ENCODE measurements around the gene MAP7. TPM values are rescaled to one million over a fixed set of nuclear protein-coding genes. Genes with fewer than 3 reads are reported as not detected.
"Not testable (repeated sequence)": the region's sequence is repeated elsewhere in the genome, so short reads cannot be mapped to it uniquely, and the experiment has no call there.

Gene MAP7
- total and polyA plus RNA-seq, 2 donors: 3.3 to 10.4 TPM

DNA sequence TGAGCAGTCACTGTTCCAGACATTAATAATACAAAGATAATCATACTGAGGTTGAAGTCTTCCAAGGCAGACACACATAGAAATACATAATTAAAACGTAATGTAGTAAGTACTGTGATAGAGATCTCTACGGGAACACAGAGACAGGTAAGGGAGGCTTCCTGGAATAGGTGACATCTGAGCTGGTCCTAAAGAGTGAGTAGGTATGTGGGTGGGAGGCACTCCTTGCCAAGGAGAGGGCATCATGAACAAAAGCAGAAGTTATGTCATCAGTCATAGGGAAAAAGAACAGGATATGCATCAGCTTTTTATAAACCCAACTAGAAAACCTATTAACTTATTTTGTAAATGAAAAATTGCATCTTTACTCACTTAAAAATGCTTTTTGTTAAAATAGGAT lies 110.0 kb downstream of the MAP7 start:
- H3K27ac ChIP-seq (ENCODE audit: low read depth): no peak overlapping the region
- H3K36me3 ChIP-seq (ENCODE audit: insufficient read depth): no peaks in the 10 kb centered on the region
- no peak for DNase-seq (ENCODE audit: extremely low spot score)
- no peak overlapping the region for H3K4me3 ChIP-seq (ENCODE audit: low read depth, low read length)
- no peaks in the 10 kb centered on the region for H3K4me1 ChIP-seq (ENCODE audit: insufficient read depth)
- WGBS: 78% methylated on average over 2 of the region's 2 CpGs

DNA sequence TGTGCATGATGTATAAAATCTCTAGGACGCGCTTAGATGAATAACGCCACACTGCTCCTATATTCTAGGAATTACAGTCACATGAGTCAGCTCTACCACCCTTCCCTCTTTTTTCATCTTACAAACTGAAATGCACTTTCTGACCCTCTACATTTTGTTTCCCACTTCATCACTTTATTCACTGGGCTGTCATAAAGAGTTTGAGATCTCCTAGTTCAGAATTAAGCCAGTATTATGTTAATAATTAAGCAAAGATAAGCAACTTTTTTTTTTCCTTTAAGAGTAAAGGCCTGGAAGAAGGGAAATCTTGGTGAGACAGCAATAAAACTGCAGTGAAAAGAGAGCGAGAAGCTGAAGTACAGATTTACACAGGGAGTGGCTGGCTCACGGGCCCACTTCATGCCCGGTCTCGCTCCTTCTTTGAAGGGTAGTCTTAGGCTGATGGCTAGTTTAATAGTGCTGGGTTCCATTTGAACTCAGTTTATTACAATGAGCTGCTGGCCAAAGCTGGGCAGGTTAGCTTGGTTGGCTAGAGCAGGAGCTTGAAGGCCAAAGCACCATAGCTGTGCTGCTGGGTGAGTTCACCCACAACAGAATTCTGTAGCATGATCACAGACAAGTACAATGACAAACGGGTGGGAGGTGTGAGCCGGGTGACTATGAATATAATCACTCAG lies 110.6 kb downstream of the MAP7 start:
- Histone ChIP-seq H3K4me3 (ENCODE audit: low read depth, low read length) (no peak overlapping the region), H3K27ac (ENCODE audit: low read depth) (no peak overlapping the region), H3K4me1 (ENCODE audit: insufficient read depth) (no peaks in the 10 kb centered on the region), H3K36me3 (ENCODE audit: insufficient read depth) (no peaks in the 10 kb centered on the region)
- no peak for DNase-seq (ENCODE audit: extremely low spot score)
- WGBS: 77% methylated on average over 9 of the region's 9 CpGs

DNA sequence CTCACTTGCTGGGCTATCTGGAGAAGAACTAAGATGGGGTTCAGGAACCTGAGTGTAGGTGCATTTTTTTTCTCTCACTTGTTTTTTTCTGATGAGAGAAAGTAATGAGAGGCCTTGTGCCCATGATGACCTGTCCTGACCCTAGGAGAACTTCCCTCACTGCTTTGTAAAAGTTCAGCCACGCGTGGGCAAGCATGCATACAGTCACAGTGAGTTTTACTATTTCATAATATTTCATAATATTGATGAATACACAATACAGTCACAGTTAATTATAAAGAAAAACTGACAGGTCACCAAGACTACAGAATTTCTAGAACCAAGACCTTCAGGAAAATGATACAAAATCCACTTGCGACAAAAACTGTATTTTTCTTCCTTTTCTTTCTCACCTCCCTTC lies 111.8 kb downstream of the MAP7 start:
- DNase-seq (ENCODE audit: extremely low spot score): no peak
- WGBS: 69% methylated on average over 3 of the region's 3 CpGs
- no peak overlapping the region for H3K27ac ChIP-seq (ENCODE audit: low read depth)
- H3K4me1 ChIP-seq (ENCODE audit: insufficient read depth): no peaks in the 10 kb centered on the region
- H3K4me3 ChIP-seq (ENCODE audit: low read depth, low read length): no peak overlapping the region
- H3K36me3 ChIP-seq (ENCODE audit: insufficient read depth): no peaks in the 10 kb centered on the region

DNA sequence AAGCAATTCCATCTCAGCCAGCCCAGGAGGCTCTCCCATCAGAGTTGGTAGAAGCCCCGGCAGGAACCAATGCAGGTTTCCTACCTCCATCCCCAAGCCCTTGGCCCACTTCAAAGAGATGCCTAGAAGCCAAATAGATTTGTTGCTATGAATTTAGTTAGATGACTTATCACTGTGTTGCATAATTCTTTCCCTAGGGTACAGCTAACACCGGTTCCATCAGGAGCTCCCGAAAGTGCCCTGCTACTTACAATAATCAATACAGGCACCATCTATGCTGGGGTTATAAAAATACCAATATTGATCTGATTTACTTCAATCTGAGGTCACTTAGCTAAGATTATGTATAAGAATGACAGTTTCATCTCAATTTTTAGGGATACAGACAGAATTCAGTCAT lies 113.0 kb downstream of the MAP7 start:
- no peak overlapping the region for H3K27ac ChIP-seq (ENCODE audit: low read depth)
- no peaks in the 10 kb centered on the region for H3K4me1 ChIP-seq (ENCODE audit: insufficient read depth)
- 90% methylated on average over 3 of the region's 3 CpGs for WGBS
- no peak for DNase-seq (ENCODE audit: extremely low spot score)
- H3K36me3 ChIP-seq (ENCODE audit: insufficient read depth): no peaks in the 10 kb centered on the region
- H3K4me3 ChIP-seq (ENCODE audit: low read depth, low read length): no peak overlapping the region

DNA sequence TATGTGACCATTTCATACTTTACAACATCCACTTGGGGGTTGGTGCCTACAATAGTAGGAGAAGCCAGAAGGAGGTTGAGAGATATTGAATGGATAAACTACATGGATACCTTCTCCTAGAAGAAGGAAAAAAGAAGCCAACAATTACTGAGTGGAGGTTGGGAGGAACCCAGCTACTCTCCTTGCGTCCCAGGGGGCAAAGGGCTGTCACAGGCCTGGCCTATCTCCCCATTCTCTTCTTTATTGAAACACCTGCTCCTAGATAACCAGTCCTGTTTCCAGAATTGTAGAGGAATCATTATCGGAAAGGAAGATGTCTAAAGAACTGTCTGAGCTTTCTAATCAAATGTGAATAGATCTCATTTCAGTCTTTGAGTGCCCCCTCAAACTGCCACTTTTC lies 115.1 kb downstream of the MAP7 start:
- no peaks in the 10 kb centered on the region for H3K4me1 ChIP-seq (ENCODE audit: insufficient read depth)
- no peak overlapping the region for H3K4me3 ChIP-seq (ENCODE audit: low read depth, low read length)
- H3K27ac ChIP-seq (ENCODE audit: low read depth): no peak overlapping the region
- H3K36me3 ChIP-seq (ENCODE audit: insufficient read depth): no peaks in the 10 kb centered on the region
- no peak for DNase-seq (ENCODE audit: extremely low spot score)
- 90% methylated on average over 2 of the region's 2 CpGs for WGBS

DNA sequence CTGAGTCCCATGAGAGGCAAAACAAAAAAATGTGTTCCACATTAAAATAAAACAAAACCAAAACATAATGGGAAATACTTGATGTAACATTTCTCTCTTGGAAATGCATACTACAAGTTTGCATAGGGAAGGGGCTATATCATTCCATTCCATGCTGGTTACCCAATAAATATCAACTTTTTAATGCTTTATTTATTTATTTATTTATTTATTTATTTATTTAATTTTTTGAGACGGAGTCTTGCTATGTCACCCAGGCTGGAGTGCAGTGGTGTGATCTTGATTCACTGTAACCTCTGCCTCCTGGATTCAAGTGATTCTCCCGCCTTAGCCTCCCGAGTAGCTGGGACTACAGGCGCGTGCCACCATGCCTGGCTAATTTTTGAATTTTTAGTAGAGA lies 118.9 kb downstream of the MAP7 start:
- H3K4me3 ChIP-seq (ENCODE audit: low read depth, low read length); H3K27ac ChIP-seq (ENCODE audit: low read depth); H3K36me3 ChIP-seq (ENCODE audit: insufficient read depth); H3K4me1 ChIP-seq (ENCODE audit: insufficient read depth); DNase-seq (ENCODE audit: extremely low spot score): not testable (repeated sequence)
- 95% methylated on average over 5 of the region's 5 CpGs for WGBS

DNA sequence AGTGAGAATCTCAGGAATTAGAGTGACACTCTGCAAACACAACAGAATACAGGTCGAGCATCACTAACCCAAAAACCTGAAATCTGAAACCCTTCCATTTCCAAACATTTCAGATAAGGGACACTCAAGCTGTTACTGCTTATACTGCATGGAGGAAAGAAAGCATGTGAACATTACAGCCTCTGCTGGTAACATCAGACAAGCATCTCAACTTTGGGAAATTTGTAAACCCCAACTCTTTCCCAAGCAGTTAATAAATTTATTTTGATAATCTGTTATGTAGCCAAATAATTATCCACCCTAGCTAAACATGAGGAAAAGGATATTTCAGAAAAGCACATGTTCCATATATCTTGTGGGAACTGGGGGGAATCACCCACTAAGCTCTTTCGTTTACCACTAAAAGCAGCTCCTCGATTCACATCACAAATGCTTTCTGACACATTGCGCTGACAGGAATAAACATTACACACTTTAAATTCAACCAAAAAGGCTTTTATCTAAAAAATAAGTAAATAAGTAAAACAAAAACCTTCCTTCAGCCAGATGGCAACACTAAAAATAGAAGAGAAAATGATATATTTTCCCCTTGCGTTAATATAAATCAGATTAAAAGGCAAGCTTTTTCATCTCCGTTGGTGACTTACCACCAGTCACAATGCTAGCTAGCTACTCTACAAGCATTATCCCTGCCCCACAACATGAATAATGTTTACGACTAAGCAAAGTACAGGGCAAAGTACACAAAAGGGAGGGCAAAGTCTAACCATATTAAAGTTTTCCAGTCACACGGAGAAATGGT lies 120.8 kb downstream of the MAP7 start:
- WGBS: 31% methylated on average over 8 of the region's 8 CpGs
- no peaks in the 10 kb centered on the region for H3K36me3 ChIP-seq (ENCODE audit: insufficient read depth)
- DNase-seq (ENCODE audit: extremely low spot score): no peak
- no peaks in the 10 kb centered on the region for H3K4me1 ChIP-seq (ENCODE audit: insufficient read depth)
- H3K4me3 ChIP-seq (ENCODE audit: low read depth, low read length): no peak overlapping the region
- H3K27ac ChIP-seq (ENCODE audit: low read depth): no peak overlapping the region

DNA sequence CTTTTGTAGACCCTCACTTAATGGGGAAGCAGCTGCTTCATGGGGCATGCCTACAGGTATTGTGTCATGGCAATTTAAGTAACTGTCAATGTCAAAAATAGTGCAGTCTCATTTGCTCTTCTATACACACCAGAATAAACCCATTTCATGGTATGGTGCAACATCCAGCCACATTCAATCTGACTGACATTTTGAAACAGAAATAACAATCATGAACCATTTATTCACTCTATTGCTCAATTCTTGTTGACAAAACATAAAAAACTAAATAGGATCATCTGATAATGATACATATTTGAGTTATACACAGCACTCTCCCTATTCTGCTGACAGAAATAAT lies 122.9 kb downstream of the MAP7 start:
- H3K27ac ChIP-seq (ENCODE audit: low read depth): no peak overlapping the region
- no peak for DNase-seq (ENCODE audit: extremely low spot score)
- H3K36me3 ChIP-seq (ENCODE audit: insufficient read depth): no peaks in the 10 kb centered on the region
- H3K4me3 ChIP-seq (ENCODE audit: low read depth, low read length): no peak overlapping the region
- H3K4me1 ChIP-seq (ENCODE audit: insufficient read depth): no peaks in the 10 kb centered on the region

DNA sequence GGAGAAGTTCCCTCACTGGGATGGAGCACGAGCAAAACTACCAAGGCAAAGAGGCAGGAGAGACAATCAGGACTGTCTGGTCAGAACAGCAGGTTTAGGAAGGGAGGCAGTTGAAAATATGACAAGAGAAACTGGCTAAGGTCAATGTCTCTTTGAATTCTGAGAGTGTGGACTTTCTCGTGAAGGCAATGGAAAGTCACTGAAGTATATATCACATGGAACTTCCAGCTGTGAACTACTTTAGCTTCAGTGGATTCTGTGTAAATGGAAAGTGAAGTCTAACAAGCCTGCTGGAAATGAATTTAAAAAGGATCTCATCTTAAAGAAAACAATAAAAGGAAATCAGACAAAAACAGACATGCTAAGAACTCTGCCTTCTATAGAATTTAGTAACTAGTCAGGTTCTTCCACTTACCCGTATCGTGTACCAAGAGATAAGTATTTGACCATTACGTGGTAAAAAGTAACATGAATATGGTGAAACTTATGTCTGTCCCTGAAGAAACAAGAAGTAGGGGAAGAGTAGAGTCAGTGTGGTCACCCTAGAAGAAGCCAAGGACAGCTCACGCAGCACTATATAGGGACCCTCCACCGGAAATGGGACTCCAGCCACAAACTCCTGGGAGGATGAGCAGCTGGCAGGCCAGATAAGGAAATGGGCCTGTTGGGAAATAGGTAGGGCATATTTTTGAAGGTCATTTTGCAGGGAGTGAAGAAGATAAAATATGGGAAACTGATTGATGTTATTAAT lies 123.4 kb downstream of the MAP7 start:
- DNase-seq (ENCODE audit: extremely low spot score): no peak
- Histone ChIP-seq H3K4me3 (ENCODE audit: low read depth, low read length) (no peak overlapping the region), H3K36me3 (ENCODE audit: insufficient read depth) (no peaks in the 10 kb centered on the region), H3K4me1 (ENCODE audit: insufficient read depth) (no peaks in the 10 kb centered on the region), H3K27ac (ENCODE audit: low read depth) (no peak overlapping the region)
- WGBS: 81% methylated on average over 7 of the region's 7 CpGs

DNA sequence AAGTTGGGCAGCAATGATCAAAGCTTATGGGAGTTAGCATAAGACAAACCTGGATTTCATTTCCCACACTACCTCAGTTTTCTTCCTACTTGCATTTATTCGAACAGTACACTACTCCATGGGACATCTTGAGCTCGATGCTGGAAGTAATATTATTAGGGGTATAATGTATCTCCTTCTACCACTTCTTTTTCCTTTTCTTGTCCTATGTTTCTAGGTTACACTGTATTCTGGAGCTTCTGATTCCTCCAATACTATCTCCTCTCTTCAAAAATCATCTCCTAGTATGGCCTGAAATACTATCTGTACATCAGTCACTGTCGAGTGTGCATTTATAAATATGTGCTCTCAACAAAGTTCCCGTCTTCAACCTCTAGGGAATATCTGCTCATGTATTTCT lies 124.4 kb downstream of the MAP7 start:
- no peak for DNase-seq (ENCODE audit: extremely low spot score)
- Histone ChIP-seq H3K4me3 (ENCODE audit: low read depth, low read length) (no peak overlapping the region), H3K36me3 (ENCODE audit: insufficient read depth) (no peaks in the 10 kb centered on the region), H3K27ac (ENCODE audit: low read depth) (no peak overlapping the region), H3K4me1 (ENCODE audit: insufficient read depth) (no peaks in the 10 kb centered on the region)
- 88% methylated on average over 4 of the region's 4 CpGs for WGBS

DNA sequence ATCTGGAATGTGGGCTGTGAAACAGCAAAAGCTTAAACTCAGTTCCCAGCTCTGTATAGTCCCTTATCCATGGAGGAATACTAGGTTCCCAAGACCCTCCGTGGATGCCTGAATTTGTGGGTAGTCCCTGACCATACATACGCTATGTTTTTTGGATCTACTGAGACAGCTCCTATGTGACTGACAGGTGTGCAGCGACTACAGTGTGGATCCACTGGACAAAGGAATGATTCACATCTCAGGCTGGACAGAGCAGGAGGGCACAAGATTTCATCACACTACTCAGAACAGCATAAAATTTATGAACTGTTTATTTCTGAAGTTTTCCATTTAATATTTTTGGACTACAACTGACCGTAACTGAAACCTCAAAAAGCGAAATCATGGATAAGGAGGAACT lies 125.3 kb downstream of the MAP7 start:
- no peaks in the 10 kb centered on the region for H3K4me1 ChIP-seq (ENCODE audit: insufficient read depth)
- DNase-seq (ENCODE audit: extremely low spot score): no peak
- no peak overlapping the region for H3K4me3 ChIP-seq (ENCODE audit: low read depth, low read length)
- H3K36me3 ChIP-seq (ENCODE audit: insufficient read depth): no peaks in the 10 kb centered on the region
- H3K27ac ChIP-seq (ENCODE audit: low read depth): no peak overlapping the region
- 89% methylated on average over 5 of the region's 5 CpGs for WGBS

DNA sequence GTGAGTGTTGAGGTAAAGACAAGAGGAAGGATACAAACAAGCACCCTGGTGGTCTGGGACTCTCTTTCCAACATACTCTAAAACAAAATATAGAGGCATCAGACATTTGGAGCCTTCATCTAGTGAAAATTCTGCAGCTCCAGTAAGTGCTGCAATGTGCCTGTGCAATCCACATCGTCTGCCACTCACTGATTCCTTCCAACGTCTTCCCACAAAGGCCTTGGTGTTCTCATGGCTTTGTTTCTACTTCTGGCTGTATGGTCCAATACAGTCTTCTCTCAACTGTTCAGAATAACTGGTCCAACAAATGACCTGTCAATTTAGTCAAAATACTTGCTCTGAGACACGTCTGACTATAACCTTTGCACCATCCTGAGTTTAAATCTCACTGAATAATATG lies 125.8 kb downstream of the MAP7 start:
- 70% methylated on average over 3 of the region's 3 CpGs for WGBS
- Histone ChIP-seq H3K27ac (ENCODE audit: low read depth) (no peak overlapping the region), H3K4me3 (ENCODE audit: low read depth, low read length) (no peak overlapping the region), H3K4me1 (ENCODE audit: insufficient read depth) (no peaks in the 10 kb centered on the region), H3K36me3 (ENCODE audit: insufficient read depth) (no peaks in the 10 kb centered on the region)
- DNase-seq (ENCODE audit: extremely low spot score): no peak

DNA sequence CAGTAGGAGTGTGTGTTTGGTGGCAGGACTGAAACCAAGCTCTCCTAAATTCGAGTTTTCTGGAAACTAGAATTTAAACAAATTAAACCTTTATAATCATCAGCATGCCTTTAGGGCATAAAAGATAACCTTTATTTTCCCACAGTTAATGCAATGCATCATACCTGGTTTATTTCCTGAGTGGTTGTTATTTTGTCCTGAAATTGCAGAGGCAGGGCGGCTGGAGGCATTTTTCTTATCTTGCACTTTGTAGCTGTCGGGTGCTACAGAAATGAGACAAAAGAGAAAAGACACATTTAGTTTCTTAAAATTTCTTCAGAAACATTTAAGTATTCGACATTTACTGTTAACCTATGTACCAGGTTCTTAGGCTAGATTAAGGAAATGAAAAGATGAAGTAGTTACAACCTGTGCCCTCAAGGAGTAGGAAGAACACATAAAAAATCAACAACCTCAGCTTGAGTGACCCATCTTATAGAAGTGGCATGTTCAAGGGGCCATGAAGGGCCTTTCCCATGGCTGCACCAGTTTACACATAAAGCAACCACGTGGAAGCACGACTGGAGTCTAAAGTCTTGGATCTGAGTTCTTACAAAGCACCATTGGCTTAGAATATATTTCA lies 128.6 kb downstream of the MAP7 start:
- Histone ChIP-seq H3K27ac (ENCODE audit: low read depth) (no peak overlapping the region), H3K4me1 (ENCODE audit: insufficient read depth) (no peaks in the 10 kb centered on the region), H3K4me3 (ENCODE audit: low read depth, low read length) (no peak overlapping the region), H3K36me3 (ENCODE audit: insufficient read depth) (no peaks in the 10 kb centered on the region)
- no peak for DNase-seq (ENCODE audit: extremely low spot score)
- WGBS: 75% methylated on average over 6 of the region's 6 CpGs

DNA sequence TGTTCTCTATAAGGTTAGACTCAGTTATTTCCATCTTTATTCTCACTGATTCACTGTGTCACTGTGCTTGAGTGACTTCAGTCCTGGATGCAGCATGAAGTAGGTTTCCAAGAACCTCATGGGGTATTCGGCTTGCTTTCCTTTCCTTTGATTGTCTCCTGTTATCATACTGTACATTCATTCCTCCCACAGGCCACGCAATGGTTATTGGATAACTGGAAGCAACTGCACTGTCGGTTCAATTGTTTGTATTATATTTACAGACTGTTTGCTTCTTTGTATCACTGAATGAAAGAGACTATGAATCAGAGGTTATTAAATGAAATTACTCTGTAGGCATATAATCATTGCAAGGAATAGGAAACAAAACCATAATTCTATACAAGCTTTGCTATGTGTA lies 129.4 kb downstream of the MAP7 start:
- Histone ChIP-seq H3K4me1 (ENCODE audit: insufficient read depth) (no peaks in the 10 kb centered on the region), H3K36me3 (ENCODE audit: insufficient read depth) (no peaks in the 10 kb centered on the region), H3K27ac (ENCODE audit: low read depth) (no peak overlapping the region), H3K4me3 (ENCODE audit: low read depth, low read length) (no peak overlapping the region)
- 74% methylated on average over 3 of the region's 3 CpGs for WGBS
- DNase-seq (ENCODE audit: extremely low spot score): no peak
